MM.1S (cell line): ENCODE results near the gene ZNF506.

Source experiments
- EZH2phosphoT487 ChIP-seq: fragments of 300-600 bp; sonication (generic); IDR thresholded peaks from 2 replicates; pipeline ENCODE4 v1.6.1; 2018; ENCODE audit warnings: antibody characterized with exemption, low read length
- TF ChIP-seq, protein P1 (sequence below): fragments of 300-600 bp; sonication (generic); IDR thresholded peaks from 2 replicates; pipeline ENCODE4 v1.5.1; 2016; ENCODE audit warnings: antibody characterized with exemption, low read length, mixed read lengths

DNA sequence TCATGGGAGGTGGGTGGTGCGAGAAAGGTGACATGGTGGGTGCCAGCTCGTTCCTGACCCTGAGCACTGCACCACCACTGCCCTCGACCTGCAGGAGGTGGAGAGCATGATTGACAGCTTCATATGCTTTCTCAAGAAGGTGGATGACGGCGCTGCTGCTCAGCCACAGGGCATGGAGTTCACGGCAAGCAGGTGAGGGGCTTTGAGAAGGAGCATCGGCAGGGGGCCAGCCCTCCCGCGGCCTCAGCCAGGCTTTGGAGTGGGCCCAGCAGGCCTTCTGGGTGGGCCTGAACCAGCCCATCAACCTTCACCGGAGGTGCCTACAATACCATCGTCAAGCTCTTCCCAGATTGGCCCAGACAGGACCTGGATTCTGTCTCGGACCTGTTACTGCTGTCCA is 69.7 kb downstream of the ZNF506 start:
- TF ChIP-seq, protein P1, sequence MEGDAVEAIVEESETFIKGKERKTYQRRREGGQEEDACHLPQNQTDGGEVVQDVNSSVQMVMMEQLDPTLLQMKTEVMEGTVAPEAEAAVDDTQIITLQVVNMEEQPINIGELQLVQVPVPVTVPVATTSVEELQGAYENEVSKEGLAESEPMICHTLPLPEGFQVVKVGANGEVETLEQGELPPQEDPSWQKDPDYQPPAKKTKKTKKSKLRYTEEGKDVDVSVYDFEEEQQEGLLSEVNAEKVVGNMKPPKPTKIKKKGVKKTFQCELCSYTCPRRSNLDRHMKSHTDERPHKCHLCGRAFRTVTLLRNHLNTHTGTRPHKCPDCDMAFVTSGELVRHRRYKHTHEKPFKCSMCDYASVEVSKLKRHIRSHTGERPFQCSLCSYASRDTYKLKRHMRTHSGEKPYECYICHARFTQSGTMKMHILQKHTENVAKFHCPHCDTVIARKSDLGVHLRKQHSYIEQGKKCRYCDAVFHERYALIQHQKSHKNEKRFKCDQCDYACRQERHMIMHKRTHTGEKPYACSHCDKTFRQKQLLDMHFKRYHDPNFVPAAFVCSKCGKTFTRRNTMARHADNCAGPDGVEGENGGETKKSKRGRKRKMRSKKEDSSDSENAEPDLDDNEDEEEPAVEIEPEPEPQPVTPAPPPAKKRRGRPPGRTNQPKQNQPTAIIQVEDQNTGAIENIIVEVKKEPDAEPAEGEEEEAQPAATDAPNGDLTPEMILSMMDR, result no peak
- no peak for TF ChIP-seq EZH2phosphoT487
